HEK293 (cell line): ENCODE measurements around the gene TRMT13.

Source experiments
- CTCF ChIA-PET: fragments of 350-600 bp; formaldehyde crosslinking; extraction: SDS; loops from one replicate; lab custom pipeline; 2021; ENCODE audit warnings: antibody characterized with exemption; lab: Yijun Ruan, JAX
- POLR2A ChIA-PET: fragments of 300-600 bp; formaldehyde crosslinking; extraction: SDS; loops from one replicate; lab custom pipeline; 2020; ENCODE audit warnings: antibody characterized with exemption, inconsistent platforms; lab: Yijun Ruan, JAX
- H3K27ac ChIP-seq: fragments of 200-500 bp; sonication (Bioruptor generic); 2 replicates; pipeline ENCODE4 v1.5.1; 2014; ENCODE audit warnings: low read depth, low read length, control low read depth, inconsistent platforms; ENCODE audit errors: extremely low read depth
- H3K36me3 ChIP-seq, 2 experiments: fragments of 200-500 bp in 1 of 2; sonication (Bioruptor generic) in 1 of 2; 1 replicate in 1 of 2; 2 replicates in 1 of 2; pipeline ENCODE4 v1.5.1; 2014 to 2017; ENCODE audit warnings: inconsistent platforms in 2 of 2, low read length in 2 of 2; ENCODE audit not compliant: control insufficient read depth in 2 of 2, insufficient read depth in 1 of 2
- H3K4me1 ChIP-seq: fragments of 200-500 bp; sonication (Bioruptor generic); 2 replicates; pipeline ENCODE4 v1.5.1; 2014; ENCODE audit warnings: mild to moderate bottlenecking, low read length, inconsistent platforms; ENCODE audit not compliant: control insufficient read depth, insufficient read depth
- H3K4me3 ChIP-seq: 2 replicates; pipeline ENCODE4 v1.5.1; 2011; ENCODE audit warnings: low read depth, mild to moderate bottlenecking, control low read depth, low read length, moderate library complexity
- H3K9me3 ChIP-seq: fragments of 200-500 bp; sonication (Bioruptor generic); 2 replicates; pipeline ENCODE4 v1.5.1; 2014; ENCODE audit warnings: low read depth, low read length, inconsistent platforms; ENCODE audit not compliant: control insufficient read depth, insufficient read depth
- BCL11A ChIP-seq: fragments of 450-650 bp; formaldehyde crosslinking; IDR thresholded peaks from 2 replicates; pipeline ENCODE4 v1.5.1; 2016; ENCODE audit warnings: low read depth, missing biosample characterization, missing genetic modification characterization
- TCF7L2 ChIP-seq: IDR thresholded peaks from 2 replicates; pipeline ENCODE4 v1.6.1; 2011; ENCODE audit warnings: low read depth, mild to moderate bottlenecking, inconsistent platforms, low read length, moderate library complexity, borderline replicate concordance
- YY1 ChIP-seq: fragments of 450-650 bp; formaldehyde crosslinking; IDR thresholded peaks from 2 replicates; pipeline ENCODE4 v1.5.1; 2018; ENCODE audit warnings: missing biosample characterization, missing genetic modification characterization
- ZFP69B ChIP-seq: fragments of 450-650 bp; formaldehyde crosslinking; IDR thresholded peaks from 2 replicates; pipeline ENCODE4 v1.5.1; 2016; ENCODE audit warnings: missing biosample characterization, missing genetic modification characterization
- ZIC2 ChIP-seq: fragments of 450-650 bp; formaldehyde crosslinking; IDR thresholded peaks from 2 replicates; pipeline ENCODE4 v1.5.1; 2016; ENCODE audit warnings: missing biosample characterization, missing genetic modification characterization
- ZNF10 ChIP-seq: fragments of 450-650 bp; formaldehyde crosslinking; IDR thresholded peaks from 2 replicates; pipeline ENCODE4 v1.5.1; 2017; ENCODE audit warnings: missing biosample characterization, missing genetic modification characterization
- ZNF112 ChIP-seq: fragments of 450-650 bp; formaldehyde crosslinking; IDR thresholded peaks from 2 replicates; pipeline ENCODE4 v1.5.0; 2017; ENCODE audit warnings: missing biosample characterization, missing genetic modification characterization
- ZNF121 ChIP-seq: fragments of 450-650 bp; formaldehyde crosslinking; IDR thresholded peaks from 2 replicates; pipeline ENCODE4 v1.5.1; 2016; ENCODE audit warnings: missing biosample characterization, missing genetic modification characterization
- ZNF169 ChIP-seq: fragments of 450-650 bp; formaldehyde crosslinking; IDR thresholded peaks from 2 replicates; pipeline ENCODE4 v1.5.1; 2016; ENCODE audit warnings: missing biosample characterization, missing genetic modification characterization
- ZNF174 ChIP-seq: fragments of 450-650 bp; formaldehyde crosslinking; IDR thresholded peaks from 2 replicates; pipeline ENCODE4 v1.5.0; 2017; ENCODE audit warnings: missing biosample characterization, mild to moderate bottlenecking, missing genetic modification characterization
- ZNF211 ChIP-seq: fragments of 450-650 bp; formaldehyde crosslinking; IDR thresholded peaks from 2 replicates; pipeline ENCODE4 v1.5.1; 2016; ENCODE audit warnings: low read depth, missing biosample characterization, missing genetic modification characterization
- ZNF26 ChIP-seq: fragments of 450-650 bp; formaldehyde crosslinking; IDR thresholded peaks from 2 replicates; pipeline ENCODE4 v1.5.1; 2016; ENCODE audit warnings: missing biosample characterization, missing genetic modification characterization
- ZNF274 ChIP-seq, 2 experiments: fragments of 200-500 bp in 1 of 2; fragments of 450-650 bp in 1 of 2; sonication (Bioruptor generic) in 1 of 2; formaldehyde crosslinking in 1 of 2; IDR thresholded peaks; 2 replicates each; pipeline versions ENCODE4 v1.5.1 to v1.6.1; 2014 to 2016; ENCODE audit warnings: borderline replicate concordance in 1 of 2, inconsistent platforms in 1 of 2, low read length in 1 of 2, missing biosample characterization in 1 of 2, missing genetic modification characterization in 1 of 2
- ZNF280D ChIP-seq: fragments of 450-650 bp; formaldehyde crosslinking; IDR thresholded peaks from 2 replicates; pipeline ENCODE4 v1.5.1; 2016; ENCODE audit warnings: missing biosample characterization, missing genetic modification characterization
- ZNF404 ChIP-seq: fragments of 450-650 bp; formaldehyde crosslinking; IDR thresholded peaks from 2 replicates; pipeline ENCODE4 v1.5.1; 2017; ENCODE audit warnings: missing biosample characterization, missing genetic modification characterization
- ZNF510 ChIP-seq: fragments of 450-650 bp; formaldehyde crosslinking; IDR thresholded peaks from 2 replicates; pipeline ENCODE4 v1.5.1; 2018; ENCODE audit warnings: mild to moderate bottlenecking, missing genetic modification characterization, missing biosample characterization; ENCODE audit not compliant: insufficient replicate concordance
- ZNF561 ChIP-seq: fragments of 450-650 bp; IDR thresholded peaks from 2 replicates; pipeline ENCODE4 v1.5.1; 2018; ENCODE audit warnings: missing biosample characterization, missing genetic modification characterization, borderline replicate concordance
- ZNF580 ChIP-seq: fragments of 450-650 bp; formaldehyde crosslinking; IDR thresholded peaks from 2 replicates; pipeline ENCODE4 v1.5.1; 2016; ENCODE audit warnings: missing biosample characterization, missing genetic modification characterization
- ZNF596 ChIP-seq: fragments of 450-650 bp; IDR thresholded peaks from 2 replicates; pipeline ENCODE4 v1.5.0; 2018; ENCODE audit warnings: missing biosample characterization, mild to moderate bottlenecking, missing genetic modification characterization, moderate library complexity
- ZNF645 ChIP-seq: fragments of 450-650 bp; formaldehyde crosslinking; IDR thresholded peaks from 2 replicates; pipeline ENCODE4; 2016; ENCODE audit warnings: missing biosample characterization, missing genetic modification characterization
- ZNF677 ChIP-seq: fragments of 450-650 bp; IDR thresholded peaks from 2 replicates; pipeline ENCODE4 v1.5.0; 2018; ENCODE audit warnings: missing biosample characterization, mild to moderate bottlenecking, missing genetic modification characterization, moderate library complexity
- ZNF768 ChIP-seq: fragments of 450-650 bp; formaldehyde crosslinking; IDR thresholded peaks from 2 replicates; pipeline ENCODE4 v1.5.1; 2018; ENCODE audit warnings: missing biosample characterization, mild to moderate bottlenecking, missing genetic modification characterization
- ZNF791 ChIP-seq: fragments of 450-650 bp; formaldehyde crosslinking; IDR thresholded peaks from 2 replicates; pipeline ENCODE4 v1.5.1; 2016; ENCODE audit warnings: missing biosample characterization, missing genetic modification characterization
- ZNF792 ChIP-seq: fragments of 450-650 bp; formaldehyde crosslinking; IDR thresholded peaks from 2 replicates; pipeline ENCODE4 v1.5.1; 2016; ENCODE audit warnings: missing biosample characterization, missing genetic modification characterization
- ZSCAN16 ChIP-seq: fragments of 450-650 bp; formaldehyde crosslinking; IDR thresholded peaks from 2 replicates; pipeline ENCODE4 v1.5.1; 2016; ENCODE audit warnings: missing biosample characterization, missing genetic modification characterization
- ZSCAN30 ChIP-seq: fragments of 450-650 bp; IDR thresholded peaks from 2 replicates; pipeline ENCODE4 v1.5.1; 2018; ENCODE audit warnings: missing biosample characterization, mild to moderate bottlenecking, missing genetic modification characterization, moderate library complexity

TRMT13 gene

GRCh38 chr1:100109554-100110066, 23.4 kb upstream of the TRMT13 start:
- no peaks in the 10 kb centered on the region for H3K4me1 ChIP-seq
- no peak overlapping the region for H3K4me3 ChIP-seq
- CTCF ChIA-PET: no interaction called here
- H3K36me3 ChIP-seq: peaks cover 51 to 53% of the 10 kb centered on the region in 2 experiments
- no peak overlapping the region for H3K27ac ChIP-seq
- TF ChIP-seq ZSCAN30 (no peak), ZNF510 (no peak), ZSCAN16 (tag by site-specific recombination) (no peak), ZNF174 (tag by site-specific recombination) (no peak), ZFP69B (tag by site-specific recombination) (no peak), ZNF580 (no peak), ZNF211 (tag by site-specific recombination) (no peak), ZNF791 (tag by site-specific recombination) (no peak), ZNF112 (tag by site-specific recombination) (no peak), BCL11A (tag by site-specific recombination) (no peak), TCF7L2 (no peak), ZNF645 (tag by site-specific recombination) (no peak)
- no peaks in the 10 kb centered on the region for H3K9me3 ChIP-seq
- POLR2A ChIA-PET: no interaction called here

DNA sequence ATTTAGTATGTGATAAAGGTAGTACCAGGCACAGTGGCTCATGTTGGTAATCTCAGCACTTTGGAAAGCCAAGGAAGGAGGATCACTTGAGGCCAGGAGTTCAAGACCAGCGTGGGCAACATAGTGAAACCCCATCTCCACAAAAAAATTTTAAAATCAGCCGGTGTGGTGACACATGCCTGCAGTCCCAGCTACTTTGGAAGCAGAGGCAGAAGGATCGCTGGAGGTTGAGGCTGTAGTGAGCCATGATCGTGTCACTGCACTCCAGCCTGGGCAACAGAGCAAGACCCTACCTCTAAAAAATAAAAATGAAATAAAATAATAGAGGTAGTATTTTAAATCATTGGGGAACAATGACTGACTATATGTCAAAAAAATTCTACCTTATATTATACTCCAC, 17.4 kb upstream of the TRMT13 start:
- no peak overlapping the region for H3K4me3 ChIP-seq
- CTCF ChIA-PET: interaction anchor here (0.9 kb wide), 1 partner anchor 428 kb away, joined by 3 read pairs; no protein-coding TSS in a partner anchor
- TF ChIP-seq ZNF121 (tag by site-specific recombination) (peak; percentile 55; the same call in 1 of the 2 replicates), ZNF174 (tag by site-specific recombination) (no peak)
- TF ChIP-seq, all 188 proteins: peak for 1
- H3K27ac ChIP-seq: no peak overlapping the region
- POLR2A ChIA-PET: no interaction called here
- no peaks in the 10 kb centered on the region for H3K9me3 ChIP-seq
- no peaks in the 10 kb centered on the region for H3K4me1 ChIP-seq
- H3K36me3 ChIP-seq: peaks cover 35 to 56% of the 10 kb centered on the region in 2 experiments

DNA sequence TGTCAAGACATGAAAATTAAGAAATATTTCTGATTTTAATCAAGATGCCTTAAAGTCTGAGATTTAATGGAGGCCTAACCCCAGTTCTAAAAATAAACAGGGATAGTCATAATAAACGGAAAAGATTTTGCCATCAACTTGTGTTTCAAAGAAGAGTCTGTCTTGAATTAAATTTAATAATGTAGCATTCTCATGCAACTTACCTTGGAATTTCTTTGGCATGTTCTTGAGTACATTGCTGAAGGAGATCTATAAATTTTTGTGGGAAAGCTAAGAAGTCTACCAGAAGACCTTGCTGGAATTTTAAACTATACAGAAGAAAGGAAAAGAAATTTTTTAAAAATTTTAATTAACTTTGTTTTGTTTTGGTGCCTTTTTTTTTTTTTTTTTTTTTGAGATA, 10.8 kb upstream of the TRMT13 start:
- peaks cover 33 to 66% of the 10 kb centered on the region in 2 experiments for H3K36me3 ChIP-seq
- ChIA-PET CTCF (no interaction called here), POLR2A (interaction anchor here (0.6 kb wide), 1 partner anchor 229 kb away, joined by 7 read pairs; no protein-coding TSS in a partner anchor)
- H3K9me3 ChIP-seq: no peaks in the 10 kb centered on the region
- no peak for TF ChIP-seq ZNF10 (tag by site-specific recombination)
- no peak for TF ChIP-seq ZIC2 (tag by site-specific recombination)
- no peak for TF ChIP-seq ZNF26 (tag by site-specific recombination)
- no peak for TF ChIP-seq BCL11A (tag by site-specific recombination)
- TF ChIP-seq ZNF280D: no peak
- TF ChIP-seq ZNF561 (tag by site-specific recombination): no peak
- TF ChIP-seq ZNF121 (tag by site-specific recombination): no peak
- TF ChIP-seq ZNF792 (tag by site-specific recombination): no peak
- no peak for TF ChIP-seq YY1
- no peak for TF ChIP-seq ZNF404 (tag by site-specific recombination)
- TF ChIP-seq ZNF768: no peak
- TF ChIP-seq ZNF677 (tag by site-specific recombination): no peak
- no peak for TF ChIP-seq ZNF169
- TF ChIP-seq ZNF274 (IDR thresholded peaks at IDR 0.05; ENCODE audit: low read length): no peak
- no peak for TF ChIP-seq ZNF274 (tag by site-specific recombination; IDR thresholded peaks at IDR 0.05; ENCODE audit: borderline replicate concordance)
- no peak for TF ChIP-seq ZNF596 (tag by site-specific recombination)
- H3K4me1 ChIP-seq: no peaks in the 10 kb centered on the region
- no peak overlapping the region for H3K27ac ChIP-seq
- no peak overlapping the region for H3K4me3 ChIP-seq
